GM10847 (cell line): ENCODE measurements around the gene PLBD2.

Source experiments
- POLR2A ChIP-seq: IDR thresholded peaks from 2 replicates; pipeline ENCODE4 v1.6.1; 2011; ENCODE audit not compliant: insufficient read length; ENCODE audit errors: extremely low read depth

PLBD2 gene

GRCh38 chr12:113351089-113351488 lies 7.3 kb upstream of the PLBD2 start:
- no peak for TF ChIP-seq POLR2A

DNA sequence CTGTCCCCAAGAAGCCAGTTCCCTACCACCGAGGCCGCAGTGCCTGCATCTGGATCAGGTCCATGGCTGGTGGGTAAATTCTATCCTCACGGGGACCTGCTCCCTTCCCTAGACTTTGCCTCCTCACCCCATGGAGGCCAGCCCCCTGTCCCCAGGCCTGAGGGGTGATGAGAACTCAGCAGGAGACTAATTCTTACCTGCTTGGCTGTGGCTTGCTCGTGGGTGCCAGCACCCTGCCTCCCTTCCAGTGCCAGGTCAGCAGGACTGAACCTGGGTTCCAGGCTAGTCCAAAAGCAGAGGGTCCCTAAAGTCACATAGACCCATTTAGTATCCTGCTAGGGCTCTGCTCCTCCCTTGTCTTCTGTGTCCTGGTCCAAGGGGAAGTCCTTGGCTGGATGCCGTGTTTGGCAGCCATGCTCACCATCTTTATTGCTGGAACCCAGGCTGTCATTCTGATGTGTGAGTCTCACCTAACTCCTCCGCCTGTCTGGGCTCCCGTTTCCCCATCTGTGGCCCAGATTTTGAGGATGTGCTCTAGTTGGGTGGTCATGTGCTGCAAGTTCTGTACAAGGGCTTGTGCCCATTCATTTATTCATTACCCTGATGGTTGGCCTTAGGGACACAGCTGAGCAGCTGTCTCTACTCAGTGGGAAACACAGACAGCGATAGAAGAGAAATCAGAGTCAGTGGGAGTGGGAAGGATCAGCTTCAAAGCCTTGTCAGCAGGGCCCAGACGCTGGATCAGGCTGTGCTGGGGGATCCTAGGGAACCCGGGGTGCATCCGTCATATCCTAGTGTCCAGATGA lies 949 bp downstream of the PLBD2 start:
- no peak for TF ChIP-seq POLR2A

DNA sequence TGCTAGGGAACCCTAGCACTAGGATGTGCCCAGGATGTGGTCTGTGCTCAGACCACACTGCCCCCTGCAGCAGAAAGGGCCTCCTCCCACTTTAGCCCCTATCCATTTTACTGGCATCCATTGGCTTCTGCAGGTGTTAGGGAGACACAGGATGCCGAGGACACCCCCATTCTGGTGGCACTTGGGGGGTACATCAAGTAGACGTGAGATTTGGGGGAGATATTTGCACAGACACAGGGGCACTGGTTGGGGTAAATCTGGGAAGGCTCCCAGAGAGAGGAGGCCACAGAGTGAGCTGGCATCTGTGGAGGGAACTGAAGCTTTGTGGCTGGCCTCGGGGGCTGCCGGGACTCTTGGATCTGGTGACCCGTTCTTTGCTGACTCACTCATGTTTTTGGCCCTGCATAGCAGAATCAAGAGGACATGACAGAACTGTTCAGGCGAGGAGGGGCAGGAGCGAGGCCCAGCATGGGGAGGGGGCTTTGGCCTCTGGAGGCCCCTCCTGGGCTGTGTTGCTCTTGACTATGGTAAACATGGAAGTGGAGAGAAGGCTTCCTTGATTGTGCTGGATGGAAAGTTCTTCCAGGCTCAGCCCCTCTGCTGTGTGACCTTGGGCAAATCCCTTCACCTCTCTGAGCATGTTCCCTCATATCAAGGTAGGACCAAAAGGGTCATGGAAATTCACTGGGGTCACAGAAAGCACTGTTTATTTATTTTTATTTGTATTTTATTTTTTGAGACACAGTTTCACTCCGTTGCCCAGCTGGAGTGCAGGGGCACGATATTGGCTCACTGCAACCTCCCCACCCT lies 1.8 kb downstream of the PLBD2 start:
- TF ChIP-seq POLR2A = no peak

DNA sequence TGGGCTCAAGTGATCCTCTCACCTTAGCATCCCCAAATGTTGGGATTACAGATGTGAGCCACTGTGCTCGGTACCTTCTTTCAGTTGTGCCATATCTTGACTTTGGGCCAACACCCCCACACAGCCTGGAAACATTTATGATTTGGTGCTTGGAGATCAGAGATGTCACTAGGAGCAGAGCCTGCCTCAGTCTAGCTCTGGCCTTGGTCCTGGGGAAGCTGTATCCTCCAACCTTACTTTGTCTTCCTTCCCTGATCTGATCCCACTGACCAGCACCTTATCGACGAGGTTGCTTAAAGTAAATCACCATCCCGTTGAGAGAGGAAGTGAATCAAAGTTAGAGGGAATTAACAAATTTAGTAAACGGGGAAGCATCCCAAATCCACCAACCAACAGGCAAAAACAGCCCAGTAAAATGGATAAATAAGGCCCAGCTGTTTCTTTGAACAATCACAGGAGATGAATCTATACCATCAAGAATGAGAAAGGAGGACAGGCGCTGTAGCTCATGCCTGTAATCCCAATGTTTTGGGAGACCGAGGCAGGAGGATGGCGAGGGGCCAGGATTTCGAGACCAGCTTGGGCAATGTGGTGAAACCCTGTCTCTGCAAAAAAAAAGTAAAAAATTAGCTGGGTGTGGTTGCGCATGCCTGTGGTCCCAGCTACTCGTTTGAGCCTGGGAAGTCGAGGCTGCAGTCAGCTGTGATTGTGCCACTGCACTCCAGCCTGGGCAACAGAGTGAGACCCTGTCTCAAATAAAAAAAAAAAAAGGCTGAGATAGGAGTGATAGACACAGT lies 3.4 kb downstream of the PLBD2 start:
- TF ChIP-seq POLR2A = no peak

DNA sequence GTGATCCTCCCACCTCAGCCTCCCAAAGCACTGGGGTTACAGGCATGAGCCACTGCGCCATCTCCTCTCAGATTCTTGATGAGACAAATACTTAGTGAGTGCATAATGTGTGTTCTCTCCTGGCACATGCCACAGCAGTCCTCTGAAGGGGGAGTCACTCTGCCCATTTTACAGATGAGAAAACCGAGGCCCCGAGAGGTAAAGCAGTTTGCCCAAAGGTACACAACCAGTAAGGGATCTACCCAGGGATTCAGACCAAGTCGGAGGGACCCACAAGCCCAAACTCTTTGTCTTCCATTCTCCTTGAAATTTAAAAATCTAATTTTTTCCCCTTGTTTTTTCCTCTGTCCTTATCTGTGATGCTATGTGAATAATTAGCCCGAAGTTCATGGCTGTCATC lies 6.3 kb downstream of the PLBD2 start:
- no peak for TF ChIP-seq POLR2A

DNA sequence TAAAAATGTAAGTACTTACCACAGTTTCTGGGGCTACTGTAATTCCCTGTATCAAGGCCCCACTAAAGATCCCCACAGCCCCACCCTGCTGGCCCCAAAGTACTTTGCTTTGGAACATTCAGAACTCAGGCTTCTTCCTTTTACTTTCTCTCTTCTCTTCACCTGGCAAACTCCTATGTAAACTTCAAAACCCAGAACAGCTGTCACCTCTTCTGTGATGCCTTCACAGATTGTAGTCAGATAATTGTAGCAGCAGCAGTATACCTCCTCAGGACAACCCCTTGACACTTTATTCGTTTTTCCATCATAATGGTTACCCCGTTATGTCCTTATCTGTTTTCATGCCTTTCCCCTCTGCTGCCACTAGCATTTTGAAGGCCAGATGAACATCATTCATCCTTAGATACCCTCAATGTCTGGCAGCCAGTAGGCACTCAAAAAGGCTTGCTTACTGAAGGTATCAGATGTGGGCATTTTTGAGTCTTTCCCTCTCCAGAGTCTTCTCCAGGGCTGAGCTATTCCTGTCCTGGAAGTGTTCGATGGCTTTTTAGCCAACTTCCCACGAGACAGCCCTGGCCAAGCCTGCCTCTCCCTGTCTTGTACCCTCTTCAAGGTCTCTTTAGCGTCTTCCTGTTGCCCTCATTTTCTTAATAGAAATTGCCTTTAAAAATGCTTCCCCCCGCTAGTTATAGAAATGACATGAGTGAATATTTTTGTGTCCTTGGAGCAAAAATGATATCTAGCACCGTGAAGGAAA lies 7.4 kb downstream of the PLBD2 start:
- no peak for TF ChIP-seq POLR2A

- no peak for TF ChIP-seq POLR2A
These were observed 8.4 kb downstream of the PLBD2 start for GRCh38 chr12:113366827-113367226.

- no peak for TF ChIP-seq POLR2A
These were observed 9.9 kb downstream of the PLBD2 start for GRCh38 chr12:113368331-113368730.

- TF ChIP-seq POLR2A = no peak
These were observed 11.1 kb downstream of the PLBD2 start for GRCh38 chr12:113369391-113369985.

- no peak for TF ChIP-seq POLR2A
These were observed 12.7 kb downstream of the PLBD2 start for GRCh38 chr12:113370923-113371682.

GRCh38 chr12:113371808-113372207 lies 13.4 kb downstream of the PLBD2 start:
- TF ChIP-seq POLR2A = no peak

DNA sequence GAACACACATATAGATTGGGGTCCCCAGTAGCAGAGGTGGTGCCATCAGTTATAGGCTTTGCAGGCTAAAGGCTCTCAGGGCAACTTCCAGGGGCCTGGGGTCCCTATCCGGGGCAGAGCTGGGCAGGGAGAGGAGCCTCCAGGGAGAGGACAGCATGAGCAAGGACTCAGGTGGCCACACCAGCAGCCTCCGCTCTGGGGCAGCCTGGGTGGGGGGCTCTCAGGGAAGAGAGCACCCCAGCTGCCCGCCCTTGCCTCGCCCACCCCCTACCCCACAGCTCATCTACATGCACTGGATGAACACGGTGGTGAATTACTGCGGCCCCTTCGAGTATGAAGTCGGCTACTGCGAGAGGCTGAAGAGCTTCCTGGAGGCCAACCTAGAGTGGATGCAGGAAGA lies 14.0 kb downstream of the PLBD2 start:
- no peak for TF ChIP-seq POLR2A

DNA sequence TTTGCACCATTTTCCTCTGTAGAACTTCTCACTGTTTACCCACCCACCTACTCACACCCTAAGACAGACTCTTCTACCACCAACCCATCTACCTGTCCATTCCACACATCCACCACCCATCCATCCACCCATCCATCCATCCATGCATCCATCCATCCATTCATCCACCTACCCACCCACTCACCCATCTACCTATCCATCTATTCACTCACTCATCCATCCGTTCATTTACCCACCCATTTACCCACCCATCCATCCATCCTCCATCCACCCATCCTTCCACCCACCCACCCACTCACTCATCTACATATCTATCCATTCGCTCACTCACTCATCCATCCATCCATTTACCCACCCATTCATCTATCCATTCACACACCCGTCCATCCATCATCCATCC lies 15.1 kb downstream of the PLBD2 start:
- no peak for TF ChIP-seq POLR2A

GRCh38 chr12:113373969-113374368 lies 15.6 kb downstream of the PLBD2 start:
- TF ChIP-seq POLR2A = no peak

GRCh38 chr12:113374823-113375428 lies 16.5 kb downstream of the PLBD2 start:
- no peak for TF ChIP-seq POLR2A
